HepG2 (cell line): Measurements from ENCODE around the gene TUBB2B. TPM values are rescaled to one million over a fixed set of nuclear protein-coding genes. Genes with fewer than 3 reads are reported as not detected.

ENCODE experiments used
- ATAC-seq: fragments of 200-7000 bp; cut with Tn5 transposase; 3 replicates; pipeline ENCODE4 v1.9.1; 2020; ENCODE audit warnings: mild to moderate bottlenecking, moderate library complexity
- BruUV-seq: library from RNA; stranded (reverse); fragments of 400-500 nt; replicated peaks from 2 replicates; lab custom pipeline; 2021; lab: Mats Ljungman, UMichigan
- CTCF ChIA-PET: fragments of 300-600 bp; formaldehyde crosslinking; extraction: SDS; loops from one replicate; lab custom pipeline; 2021; ENCODE audit warnings: low total read pairs, inconsistent platforms, low intra/inter-chr PET ratio; lab: Yijun Ruan, JAX
- POLR2A ChIA-PET: fragments of 350-600 bp; sonication (Branson Sonifier 250); formaldehyde crosslinking; loops from one replicate; lab custom pipeline; 2020; ENCODE audit warnings: antibody characterized with exemption, inconsistent platforms; lab: Yijun Ruan, JAX
- DNase-seq: peaks from one replicate; pipeline ENCODE4 v3.0.0-alpha.2; 2015; ENCODE audit warnings: low spot score
- FAIRE-seq: peaks from 3 replicates; lab custom pipeline; 2011; peaks lifted over from hg19 to GRCh38; lab: Jason Lieb, UNC
- H2AFZ ChIP-seq: one replicate; pipeline ENCODE4 v1.6.1; 2011; ENCODE audit warnings: low read length, inconsistent platforms
- H3K27ac ChIP-seq: fragments of 300-600 bp; 3 replicates; pipeline ENCODE4 v1.8.0; 2011; ENCODE audit warnings: mixed run types, mild to moderate bottlenecking, mixed read lengths, low read length, inconsistent platforms; ENCODE audit not compliant: insufficient read depth; ENCODE audit errors: extremely low read length
- H3K27me3 ChIP-seq, 2 experiments: fragments of 200-600 bp in 1 of 2; 2 replicates in 1 of 2; 3 replicates in 1 of 2; pipeline versions ENCODE4 v1.6.0 to v1.8.0; 2011; ENCODE audit warnings: low read length in 2 of 2, mild to moderate bottlenecking in 2 of 2, moderate library complexity in 2 of 2, inconsistent platforms in 1 of 2; ENCODE audit not compliant: insufficient read depth in 2 of 2, control insufficient read depth in 1 of 2
- H3K36me3 ChIP-seq, 2 experiments: fragments of 200-600 bp in 1 of 2; replicated peaks in 1 of 2; 2 replicates in 1 of 2; 3 replicates in 1 of 2; pipeline versions ENCODE4 v1.5.1 to v1.8.0; 2011; ENCODE audit warnings: low read length in 2 of 2, inconsistent platforms in 1 of 2; ENCODE audit not compliant: insufficient read depth in 2 of 2, control insufficient read depth in 1 of 2
- H3K4me1 ChIP-seq: 2 replicates; pipeline ENCODE4 v1.5.1; 2012; ENCODE audit warnings: low read length, inconsistent platforms; ENCODE audit not compliant: insufficient read depth
- H3K4me2 ChIP-seq: 2 replicates; pipeline ENCODE4 v1.6.0; 2011; ENCODE audit warnings: low read depth, low read length, inconsistent platforms
- H3K4me3 ChIP-seq, 3 experiments: fragments of 200-600 bp in 1 of 3; sonication (generic), shearing (Covaris generic) in 1 of 3; replicated peaks in 1 of 3; 2 replicates each; pipeline ENCODE4 v1.5.1; 2011 to 2016; ENCODE audit warnings: low read length in 3 of 3, inconsistent platforms in 2 of 3, low read depth in 2 of 3, mild to moderate bottlenecking in 2 of 3, control low read depth in 1 of 3, mixed read lengths in 1 of 3; ENCODE audit not compliant: insufficient read depth in 1 of 3
- H3K79me2 ChIP-seq: one replicate; pipeline ENCODE4 v1.6.1; 2011; ENCODE audit warnings: low read length, inconsistent platforms; ENCODE audit not compliant: insufficient read depth
- H3K9ac ChIP-seq: 2 replicates; pipeline ENCODE4 v1.6.0; 2011; ENCODE audit warnings: mild to moderate bottlenecking, low read depth, low read length, inconsistent platforms; ENCODE audit not compliant: insufficient read depth
- H3K9me3 ChIP-seq: 2 replicates; pipeline ENCODE4 v1.5.1; 2012; ENCODE audit warnings: mild to moderate bottlenecking, low read length
- H4K20me1 ChIP-seq: 2 replicates; pipeline ENCODE4 v1.6.0; 2011; ENCODE audit warnings: inconsistent platforms, mild to moderate bottlenecking, low read length, moderate library complexity; ENCODE audit not compliant: insufficient read depth
- CEBPG ChIP-seq: IDR thresholded peaks from 2 replicates; pipeline ENCODE4 v1.6.1; 2016
- FOSL2 ChIP-seq: sonication (generic); formaldehyde crosslinking; IDR thresholded peaks from 2 replicates; pipeline ENCODE4 v1.4.0; 2020; ENCODE audit warnings: missing genetic modification reagents
- GATAD1 ChIP-seq: IDR thresholded peaks from 2 replicates; pipeline ENCODE4 v1.6.1; 2016; ENCODE audit warnings: missing genetic modification reagents, missing compliant biosample characterization
- HMGXB4 ChIP-seq, 2 experiments: sonication (generic) in 1 of 2; formaldehyde crosslinking in 1 of 2; IDR thresholded peaks; 2 replicates each; pipeline versions ENCODE4 v1.4.0 to v1.6.1; 2018 to 2020; ENCODE audit warnings: missing genetic modification reagents in 2 of 2, borderline replicate concordance in 1 of 2, low read depth in 1 of 2, mild to moderate bottlenecking in 1 of 2, missing biosample characterization in 1 of 2
- KDM2A ChIP-seq: sonication (generic); formaldehyde crosslinking; IDR thresholded peaks from 2 replicates; pipeline ENCODE4 v1.4.0; 2020; ENCODE audit warnings: low read depth, missing genetic modification reagents, borderline replicate concordance
- MYC ChIP-seq: sonication (generic); formaldehyde crosslinking; IDR thresholded peaks from 2 replicates; pipeline ENCODE4 v1.9.0; 2021; ENCODE audit warnings: missing genetic modification reagents, borderline replicate concordance
- PPARG ChIP-seq: conservative IDR thresholded peaks from 2 replicates; pipeline ENCODE4 v1.6.1; 2016; ENCODE audit warnings: missing biosample characterization, missing genetic modification reagents
- PREB ChIP-seq: sonication (generic); formaldehyde crosslinking; IDR thresholded peaks from 2 replicates; pipeline ENCODE4 v1.4.0; 2020; ENCODE audit warnings: missing genetic modification reagents
- RORA ChIP-seq: sonication (generic); formaldehyde crosslinking; IDR thresholded peaks from 2 replicates; pipeline ENCODE4 v1.5.0; 2020; ENCODE audit warnings: mild to moderate bottlenecking, missing genetic modification reagents, moderate library complexity
- TBX3 ChIP-seq: fragments of 450-650 bp; IDR thresholded peaks from 2 replicates; pipeline ENCODE4 v1.6.1; 2017; ENCODE audit warnings: antibody characterized with exemption, mild to moderate bottlenecking, inconsistent platforms, borderline replicate concordance
- TCF7 ChIP-seq: sonication (generic); IDR thresholded peaks from 2 replicates; pipeline ENCODE4 v1.6.1; 2016; ENCODE audit warnings: antibody characterized with exemption, low read depth
- TFDP1 ChIP-seq: IDR thresholded peaks from 2 replicates; pipeline ENCODE4 v1.6.1; 2016; ENCODE audit warnings: missing compliant biosample characterization, missing genetic modification reagents, borderline replicate concordance
- ZBTB21 ChIP-seq: sonication (generic); formaldehyde crosslinking; IDR thresholded peaks from 2 replicates; pipeline ENCODE4 v1.4.0; 2020; ENCODE audit warnings: missing genetic modification reagents
- ZFAT ChIP-seq: sonication (generic); formaldehyde crosslinking; conservative IDR thresholded peaks from 2 replicates; pipeline ENCODE4 v1.8.1; 2023; ENCODE audit warnings: missing genetic modification reagents, inconsistent platforms
- ZNF292 ChIP-seq: sonication (generic); formaldehyde crosslinking; IDR thresholded peaks from 2 replicates; pipeline ENCODE4 v1.8.1; 2022; ENCODE audit warnings: mild to moderate bottlenecking, low read depth, missing genetic modification reagents, borderline replicate concordance
- ZNF383 ChIP-seq: sonication (generic); formaldehyde crosslinking; IDR thresholded peaks from 2 replicates; pipeline ENCODE4 v1.4.0; 2020; ENCODE audit warnings: missing genetic modification reagents, mild to moderate bottlenecking, borderline replicate concordance
- ZNF501 ChIP-seq: sonication (generic); formaldehyde crosslinking; IDR thresholded peaks from 2 replicates; pipeline ENCODE4 v1.5.1; 2020; ENCODE audit warnings: mild to moderate bottlenecking, moderate library complexity, missing genetic modification reagents
- ZNF619 ChIP-seq: sonication (generic); formaldehyde crosslinking; IDR thresholded peaks from 2 replicates; pipeline ENCODE4 v1.4.0; 2020; ENCODE audit warnings: mild to moderate bottlenecking, missing genetic modification reagents
- ZNF678 ChIP-seq: sonication (generic); formaldehyde crosslinking; IDR thresholded peaks from 2 replicates; pipeline ENCODE4 v1.4.0; 2020; ENCODE audit warnings: mild to moderate bottlenecking, missing genetic modification reagents
- ZNF746 ChIP-seq: sonication (generic); formaldehyde crosslinking; IDR thresholded peaks from 2 replicates; pipeline ENCODE4 v1.8.0; 2022; ENCODE audit warnings: mild to moderate bottlenecking, missing genetic modification reagents
- ZNF777 ChIP-seq: sonication (generic); formaldehyde crosslinking; IDR thresholded peaks from 2 replicates; pipeline ENCODE4 v1.4.0; 2020; ENCODE audit warnings: missing genetic modification reagents
- WGBS: methylation state at CpG from one replicate; pipeline ENCODE4 v1.1.6; 2017; ENCODE audit warnings: low lambda C conversion rate; 5-methylcytosine and 5-hydroxymethylcytosine counted together
- in situ Hi-C: cut with HindIII; loops from 2 replicates; pipeline ENCODE4 v1.10.0; 2017; ENCODE audit warnings: low pct_unique_long_range_greater_than_20kb; ENCODE audit not compliant: extremely low pct_ligation_motif_present
- intact Hi-C: fragments of 100-400 bp; cut with micrococcal nuclease; formaldehyde crosslinking; loops from one replicate; pipeline ENCODE4 v1.10.0; 2022; ENCODE audit not compliant: unreplicated experiment
- polyA plus RNA-seq, 8 experiments: library from polyadenylated mRNA; depleted of rRNA in 3 of 8; stranded (reverse) in 7 of 8; unstranded in 1 of 8; fragments of >200 nt; fragmentation: Illumina TruSeq in 4 of 8; extraction: Trizol in 4 of 8; gene quantifications; 2 replicates each; pipeline versions ENCODE4 v1.2.1 to v1.2.3, GENCODE V29; 2011 to 2016; ENCODE audit warnings: low read depth in 4 of 8, missing spikeins in 1 of 8, mixed read lengths in 1 of 8; ENCODE audit not compliant: insufficient read depth in 1 of 8
- total RNA-seq, 5 experiments: library from RNA; depleted of rRNA; stranded (reverse); fragments of >200 nt; fragmentation: Illumina TruSeq; extraction: Trizol; gene quantifications; 2 replicates each; pipeline ENCODE4 v1.2.3, GENCODE V29; 2016; ENCODE audit warnings: low read depth in 1 of 5

Gene TUBB2B
- total and polyA plus RNA-seq, 2 of the 13 experiments (the other 11 are each of a cell fraction or from before 2014, with no cell fraction given) = 10.3 to 23.6 TPM

GRCh38 chr6:3231247-3232016 lies 4.0 kb upstream of the TUBB2B start:
- ChIA-PET POLR2A (interaction anchor here (0.6 to 2.3 kb wide), 17 partner anchors 9 to 178 kb away, joined by 3 to 19 read pairs (median 5); partner anchors contain the start of genes BPHL, PSMG4 and TUBB2A), CTCF (no interaction called here)
- in situ Hi-C loops = no loop called here
- intact Hi-C loops = loop anchor here (5.0 kb wide), 1 partner anchor 94 kb away; no protein-coding TSS in a partner anchor
- Histone ChIP-seq H3K4me2 (peak overlapping the region; percentile 97), H4K20me1 (peaks cover 2% of the 10 kb centered on the region; the same call in 1 of the 2 replicates), H3K27me3 (peaks cover 26 to 89% of the 10 kb centered on the region in 2 experiments), H3K9me3 (no peaks in the 10 kb centered on the region), H3K9ac (peak overlapping the region; percentile 56), H2AFZ (no peak overlapping the region), H3K4me3 (peak overlapping the region; percentile 57 to 81 (median 74)), H3K79me2 (no peaks in the 10 kb centered on the region), H3K27ac (no peak overlapping the region), H3K4me1 (peaks cover 53% of the 10 kb centered on the region), H3K36me3 (no peaks in the 10 kb centered on the region)
- 3% methylated on average over 34 of the region's 47 CpGs for WGBS
- BruUV-seq = no TSS peak
- ATAC-seq (peak; percentile 77), FAIRE-seq (peak; percentile 83), DNase-seq (peak; percentile 80)
- TF ChIP-seq PREB (CRISPR knock-in tag) = no peak
- no peak for TF ChIP-seq ZNF383
- peak; percentile 76 for TF ChIP-seq ZNF746 (CRISPR knock-in tag)
- TF ChIP-seq GATAD1 (CRISPR knock-in tag) = no peak
- no peak for TF ChIP-seq TBX3
- 0 out of 2 replicates have a peak, but pooled peaks have one; percentile 22 for TF ChIP-seq TFDP1
- TF ChIP-seq ZNF678 (CRISPR knock-in tag) = no peak
- peak; percentile 23; the same call in 1 of the 2 replicates for TF ChIP-seq PPARG
- no peak for TF ChIP-seq HMGXB4 (CRISPR knock-in tag; IDR thresholded peaks at IDR 0.05; ENCODE audit: borderline replicate concordance in 1 of 2, low read depth in 1 of 2)
- peak; percentile 88 for TF ChIP-seq ZNF619 (CRISPR knock-in tag)
- peak; percentile 75; the same call in 1 of the 2 replicates for TF ChIP-seq ZNF777 (CRISPR knock-in tag)
- peak; percentile 86 for TF ChIP-seq ZNF501 (CRISPR knock-in tag)
- 0 out of 2 replicates have a peak, but pooled peaks have one; percentile 41 for TF ChIP-seq MYC (CRISPR knock-in tag)
- no peak for TF ChIP-seq ZFAT
- TF ChIP-seq CEBPG (CRISPR knock-in tag) = peak; percentile 33; the same call in 1 of the 2 replicates
- TF ChIP-seq KDM2A (CRISPR knock-in tag) = peak; percentile 93
- TF ChIP-seq TCF7 = no peak
- TF ChIP-seq ZBTB21 (CRISPR knock-in tag) = no peak
- no peak for TF ChIP-seq RORA
- TF ChIP-seq ZNF292 (CRISPR knock-in tag) = peak; percentile 91; the same call in 1 of the 2 replicates
- 0 out of 2 replicates have a peak, but pooled peaks have one; percentile 8 for TF ChIP-seq FOSL2 (CRISPR knock-in tag)
